GM21717 (cell line): ENCODE data around the gene SLC26A8.

Source experiments
- ATAC-seq: cut with Tn5 transposase; IDR thresholded peaks from one replicate; pipeline ENCODE4 v1.9.1; 2021; ENCODE audit warnings: mild to moderate bottlenecking, moderate library complexity; ENCODE audit not compliant: unreplicated experiment

The SLC26A8 gene

GRCh38 chr6:36023996-36024795 is at the start of gene SLC26A8:
Gene SLC26A8 (minus strand): TSS chr6:36024641. CDS start chr6:36019707, 4,934 bp downstream.
- no peak for ATAC-seq

- ATAC-seq: no peak
Measured at GRCh38 chr6:36073587-36073986, 49.1 kb upstream of the SLC26A8 start.

GRCh38 chr6:36072681-36073080 is 48.2 kb upstream of the SLC26A8 start:
- ATAC-seq: no peak

GRCh38 chr6:36071714-36072113 is 47.3 kb upstream of the SLC26A8 start:
- no peak for ATAC-seq

GRCh38 chr6:36071281-36071680 is 46.8 kb upstream of the SLC26A8 start:
- no peak for ATAC-seq

GRCh38 chr6:36070252-36070651 is 45.8 kb upstream of the SLC26A8 start:
- ATAC-seq: no peak

GRCh38 chr6:36069573-36069972 is 45.1 kb upstream of the SLC26A8 start:
- ATAC-seq: no peak

GRCh38 chr6:36068586-36068985 is 44.1 kb upstream of the SLC26A8 start:
- ATAC-seq: no peak

- no peak for ATAC-seq
Measured at GRCh38 chr6:36068012-36068392, 43.6 kb upstream of the SLC26A8 start.

GRCh38 chr6:36067374-36068011 is 43.1 kb upstream of the SLC26A8 start:
- no peak for ATAC-seq

- no peak for ATAC-seq
Measured at GRCh38 chr6:36066817-36067216, 42.4 kb upstream of the SLC26A8 start.

GRCh38 chr6:36065916-36066315 is 41.5 kb upstream of the SLC26A8 start:
- no peak for ATAC-seq

GRCh38 chr6:36064770-36065396 is 40.4 kb upstream of the SLC26A8 start:
- no peak for ATAC-seq

- no peak for ATAC-seq
Measured at GRCh38 chr6:36063318-36064060, 39.0 kb upstream of the SLC26A8 start.

- ATAC-seq: no peak
Measured at GRCh38 chr6:36062247-36062646, 37.8 kb upstream of the SLC26A8 start.

- ATAC-seq: no peak
Measured at GRCh38 chr6:36061236-36061635, 36.8 kb upstream of the SLC26A8 start.

GRCh38 chr6:36056178-36056577 is 31.7 kb upstream of the SLC26A8 start:
- no peak for ATAC-seq

GRCh38 chr6:36054956-36055355 is 30.5 kb upstream of the SLC26A8 start:
- no peak for ATAC-seq

GRCh38 chr6:36054415-36054814 is 30.0 kb upstream of the SLC26A8 start:
- no peak for ATAC-seq

- no peak for ATAC-seq
Measured at GRCh38 chr6:36053878-36054277, 29.4 kb upstream of the SLC26A8 start.

GRCh38 chr6:36052097-36052496 is 27.7 kb upstream of the SLC26A8 start:
- ATAC-seq: no peak
